GM23248 (cell line): Measurements from ENCODE around the gene RPS6KA3. TPM values are rescaled to one million over a fixed set of nuclear protein-coding genes. Genes with fewer than 3 reads are reported as not detected.

Experiments
- DNase-seq: peaks from one replicate; pipeline ENCODE4 v3.0.0-alpha.2; 2015
- H2AFZ ChIP-seq: fragments of 200-600 bp; sonication (generic); 2 replicates; pipeline ENCODE4 v1.6.1; 2016; ENCODE audit warnings: antibody characterized with exemption
- H3F3A ChIP-seq: fragments of 200-600 bp; sonication (generic); 2 replicates; pipeline ENCODE4 v1.6.1; 2016; ENCODE audit warnings: mild to moderate bottlenecking, antibody characterized with exemption, mixed run types; ENCODE audit not compliant: insufficient read depth
- H3K27ac ChIP-seq: fragments of 200-600 bp; sonication (generic); 2 replicates; pipeline ENCODE4 v1.5.1; 2016; ENCODE audit warnings: mild to moderate bottlenecking
- H3K27me3 ChIP-seq: fragments of 200-600 bp; sonication (generic); replicated peaks from 2 replicates; pipeline ENCODE4 v1.6.1; 2016; ENCODE audit warnings: mild to moderate bottlenecking; ENCODE audit not compliant: insufficient read depth
- H3K36me3 ChIP-seq: fragments of 200-600 bp; sonication (generic); 2 replicates; pipeline ENCODE4 v1.6.1; 2016; ENCODE audit warnings: low read depth, mild to moderate bottlenecking
- H3K4me1 ChIP-seq: fragments of 200-600 bp; sonication (generic); 2 replicates; pipeline ENCODE4 v1.6.1; 2016; ENCODE audit warnings: mild to moderate bottlenecking; ENCODE audit not compliant: insufficient read depth
- H3K4me2 ChIP-seq: fragments of 200-600 bp; sonication (generic); one replicate; pipeline ENCODE4 v1.6.1; 2016; ENCODE audit warnings: mild to moderate bottlenecking; ENCODE audit not compliant: unreplicated experiment
- H3K4me3 ChIP-seq: fragments of 200-600 bp; sonication (generic); 2 replicates; pipeline ENCODE4 v1.5.1; 2016; ENCODE audit warnings: mild to moderate bottlenecking
- H3K79me2 ChIP-seq: fragments of 200-600 bp; sonication (generic); 2 replicates; pipeline ENCODE4 v1.6.1; 2016; ENCODE audit warnings: mild to moderate bottlenecking; ENCODE audit not compliant: insufficient read depth
- H3K9ac ChIP-seq: fragments of 200-600 bp; sonication (generic); 2 replicates; pipeline ENCODE4 v1.6.1; 2016; ENCODE audit warnings: mild to moderate bottlenecking
- H3K9me2 ChIP-seq: fragments of 200-600 bp; sonication (generic); 2 replicates; pipeline ENCODE4 v1.6.1; 2016; ENCODE audit warnings: mixed run types, mild to moderate bottlenecking, moderate library complexity; ENCODE audit not compliant: insufficient read depth
- H3K9me3 ChIP-seq: fragments of 200-600 bp; sonication (generic); one replicate; pipeline ENCODE4 v1.6.1; 2017; ENCODE audit warnings: low read depth
- H4K20me1 ChIP-seq: fragments of 200-600 bp; sonication (generic); 2 replicates; pipeline ENCODE4 v1.6.0; 2016; ENCODE audit not compliant: insufficient read depth
- EZH2 ChIP-seq: fragments of 200-600 bp; sonication (generic); IDR thresholded peaks from 2 replicates; pipeline ENCODE4 v1.6.1; 2018; ENCODE audit warnings: antibody characterized with exemption, mild to moderate bottlenecking; ENCODE audit not compliant: insufficient read depth, poor library complexity, severe bottlenecking
- EZH2phosphoT487 ChIP-seq: fragments of 200-600 bp; sonication (generic); IDR thresholded peaks from 2 replicates; pipeline ENCODE4 v1.6.1; 2018; ENCODE audit warnings: antibody characterized with exemption, moderate library complexity, mild to moderate bottlenecking, low read depth; ENCODE audit not compliant: insufficient read depth
- WGBS, 2 experiments: methylation state at CpG; one replicate each; pipeline ENCODE4 v1.1.6; 2015 to 2017; ENCODE audit warnings: low lambda C conversion rate in 2 of 2, low coverage in 1 of 2; ENCODE audit errors: missing lambda C conversion rate in 2 of 2; 5-methylcytosine and 5-hydroxymethylcytosine counted together
- in situ Hi-C: fragments of 300-500 bp; cut with MboI; formaldehyde crosslinking; loops from 2 replicates; pipeline ENCODE4 v1.15.0; 2020
- polyA plus RNA-seq: library from polyadenylated mRNA; unstranded; fragments of >200 nt; fragmentation: Nextera tagmentation; extraction: Ambion mirVana; gene quantifications from 2 replicates; pipeline ENCODE4 v1.2.1, GENCODE V29; 2016
- total RNA-seq: library from RNA; depleted of rRNA; stranded (reverse); fragments of >200 nt; shearing (Covaris generic); gene quantifications from 2 replicates; pipeline ENCODE4 v1.2.3, GENCODE V29; 2014

RPS6KA3 gene
- total and polyA plus RNA-seq, 2 experiments from 2014 or later = 8.1 to 33.8 TPM

DNA sequence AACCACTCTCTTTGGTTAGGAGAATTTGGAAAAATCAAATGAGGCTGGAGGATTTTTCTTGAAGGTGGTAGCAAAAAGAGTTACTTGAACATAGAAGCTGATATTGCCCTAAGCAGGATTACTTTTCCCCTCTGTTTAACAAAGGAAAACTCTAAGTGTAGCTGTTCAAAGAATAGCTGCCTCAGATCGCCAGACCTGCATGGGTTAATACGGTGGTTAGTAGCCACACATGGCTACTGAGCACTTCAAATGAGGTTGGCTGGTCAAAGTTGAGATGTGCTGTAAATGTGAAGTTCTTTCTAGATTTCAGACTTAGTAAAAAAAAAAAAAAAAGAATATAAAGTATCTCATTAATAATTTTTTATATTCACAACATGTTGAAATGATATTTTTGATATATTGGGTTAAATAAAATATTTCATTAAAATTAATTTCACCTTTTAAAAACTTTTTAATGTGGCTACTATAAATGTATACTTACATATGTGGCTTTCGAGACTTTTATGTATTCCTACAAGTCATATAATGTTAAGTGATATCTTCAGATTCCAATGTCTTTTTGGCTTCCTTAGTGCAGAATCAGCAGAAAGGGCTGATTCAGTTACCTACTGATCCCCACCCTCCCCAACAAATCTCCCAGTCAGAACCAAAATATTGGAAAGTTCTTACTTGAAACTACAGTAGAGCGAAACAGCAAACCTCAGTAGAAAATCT lies 3.3 kb upstream of the RPS6KA3 start:
- Histone ChIP-seq H3K36me3 (no peaks in the 10 kb centered on the region), H3K9me3 (no peaks in the 10 kb centered on the region), H3K4me3 (no peak overlapping the region), H4K20me1 (no peaks in the 10 kb centered on the region), H3K4me1 (peaks cover 24% of the 10 kb centered on the region), H3K27me3 (no peaks in the 10 kb centered on the region), H2AFZ (no peak overlapping the region; the same call in 1 of the 2 replicates), H3K9me2 (no peaks in the 10 kb centered on the region), H3K9ac (no peak overlapping the region), H3K4me2 (peak overlapping the region; percentile 51), H3K27ac (peak overlapping the region; percentile 41), H3K79me2 (peaks cover 8% of the 10 kb centered on the region), H3F3A (peaks cover 24% of the 10 kb centered on the region; the same call in 1 of the 2 replicates)
- WGBS, 2 experiments = 73 to 75% methylated on average over 4 of the region's 4 CpGs
- in situ Hi-C loops = no loop called here
- TF ChIP-seq EZH2phosphoT487 (no peak), EZH2 (no peak)
- DNase-seq = no peak

GRCh38 chrX:20267931-20268701 lies 1.4 kb upstream of the RPS6KA3 start:
- H3K9ac ChIP-seq = peak overlapping the region; percentile 97; the same call in 1 of the 2 replicates
- peaks cover 32% of the 10 kb centered on the region for H3K4me1 ChIP-seq
- no peaks in the 10 kb centered on the region for H3K36me3 ChIP-seq
- no peaks in the 10 kb centered on the region for H3K9me2 ChIP-seq
- H3K9me3 ChIP-seq = no peaks in the 10 kb centered on the region
- peaks cover 34% of the 10 kb centered on the region; the same call in 1 of the 2 replicates for H3F3A ChIP-seq
- WGBS, 2 experiments = 44 to 54% methylated on average over 19 to 47 of the region's 54 CpGs
- no peaks in the 10 kb centered on the region for H3K27me3 ChIP-seq
- H3K79me2 ChIP-seq = peaks cover 26% of the 10 kb centered on the region
- no peak overlapping the region for H3K4me2 ChIP-seq
- H3K4me3 ChIP-seq = peak overlapping the region; percentile 74; the same call in 1 of the 2 replicates
- no peaks in the 10 kb centered on the region for H4K20me1 ChIP-seq
- H3K27ac ChIP-seq = no peak overlapping the region
- in situ Hi-C loops = no loop called here
- TF ChIP-seq EZH2 (no peak), EZH2phosphoT487 (no peak)
- H2AFZ ChIP-seq = peak overlapping the region; percentile 86; the same call in 1 of the 2 replicates
- DNase-seq = no peak

- H3K9ac ChIP-seq = peak overlapping the region; percentile 97
- in situ Hi-C loops = no loop called here
- no peak overlapping the region for H3K27ac ChIP-seq
Measured at GRCh38 chrX:20267607-20267930, 860 bp upstream of the RPS6KA3 start.

More at GRCh38 chrX:20267607-20267930, 860 bp upstream of the RPS6KA3 start:
- no peaks in the 10 kb centered on the region for H3K9me3 ChIP-seq
- no peak for TF ChIP-seq EZH2phosphoT487
- TF ChIP-seq EZH2 = no peak
- H3K4me1 ChIP-seq = peaks cover 35% of the 10 kb centered on the region
- H3K79me2 ChIP-seq = peaks cover 31% of the 10 kb centered on the region
- H3K36me3 ChIP-seq = no peaks in the 10 kb centered on the region
- peak overlapping the region; percentile 74 for H3K4me3 ChIP-seq
- H3F3A ChIP-seq = peaks cover 37% of the 10 kb centered on the region; the same call in 1 of the 2 replicates
- peak overlapping the region; percentile 86 for H2AFZ ChIP-seq
- no peaks in the 10 kb centered on the region for H3K27me3 ChIP-seq
- WGBS, 2 experiments = 0 to 5% methylated on average over 6 to 14 of the region's 14 CpGs
- H3K4me2 ChIP-seq = peak overlapping the region; percentile 81
- no peaks in the 10 kb centered on the region for H3K9me2 ChIP-seq
- DNase-seq = peak; percentile 19
- H4K20me1 ChIP-seq = no peaks in the 10 kb centered on the region
